Hepatocyte (in vitro differentiated cells): ENCODE data around the gene MT4. TPM values are rescaled to one million over a fixed set of nuclear protein-coding genes. Genes with fewer than 3 reads are reported as not detected.

Source experiments
- DNase-seq: peaks from one replicate; pipeline ENCODE4 v3.0.0-alpha.2; 2016; ENCODE audit warnings: low spot score
- H2AFZ ChIP-seq: fragments of 200-600 bp; sonication (generic); 2 replicates; pipeline ENCODE4 v1.6.0; 2016; ENCODE audit warnings: antibody characterized with exemption, mild to moderate bottlenecking
- H3K27ac ChIP-seq: fragments of 200-600 bp; sonication (generic); 2 replicates; pipeline ENCODE4 v1.5.1; 2016; ENCODE audit warnings: mild to moderate bottlenecking
- H3K27me3 ChIP-seq: fragments of 200-600 bp; sonication (generic); 2 replicates; pipeline ENCODE4 v1.6.1; 2016
- H3K36me3 ChIP-seq: fragments of 200-600 bp; sonication (generic); replicated peaks from 2 replicates; pipeline ENCODE4 v1.5.1; 2016; ENCODE audit warnings: low read depth; ENCODE audit not compliant: insufficient read depth
- H3K4me1 ChIP-seq: fragments of 200-600 bp; sonication (generic); 2 replicates; pipeline ENCODE4 v1.5.1; 2016; ENCODE audit warnings: mild to moderate bottlenecking, moderate library complexity; ENCODE audit not compliant: insufficient read depth
- H3K4me2 ChIP-seq: fragments of 200-600 bp; sonication (generic); 2 replicates; pipeline ENCODE4 v1.6.0; 2016
- H3K4me3 ChIP-seq: fragments of 200-600 bp; sonication (generic); 2 replicates; pipeline ENCODE4 v1.5.1; 2016; ENCODE audit warnings: mild to moderate bottlenecking
- H3K79me2 ChIP-seq: fragments of 200-600 bp; sonication (generic); 2 replicates; pipeline ENCODE4 v1.6.0; 2017; ENCODE audit warnings: mild to moderate bottlenecking
- H3K9me2 ChIP-seq: fragments of 200-600 bp; sonication (generic); replicated peaks from 2 replicates; pipeline ENCODE4 v1.6.0; 2017; ENCODE audit warnings: mild to moderate bottlenecking; ENCODE audit not compliant: insufficient read depth
- H3K9me3 ChIP-seq: fragments of 200-600 bp; sonication (generic); 2 replicates; pipeline ENCODE4 v1.5.1; 2016; ENCODE audit warnings: low read depth, mild to moderate bottlenecking
- H4K20me1 ChIP-seq: fragments of 200-600 bp; sonication (generic); 2 replicates; pipeline ENCODE4 v1.6.0; 2016; ENCODE audit warnings: mild to moderate bottlenecking; ENCODE audit not compliant: insufficient read depth, poor library complexity, severe bottlenecking
- CTCF ChIP-seq: fragments of 200-600 bp; sonication (generic); IDR thresholded peaks from 2 replicates; pipeline ENCODE4 v1.5.1; 2016; ENCODE audit warnings: antibody characterized with exemption, mild to moderate bottlenecking; ENCODE audit not compliant: poor library complexity
- EZH2 ChIP-seq: fragments of 200-600 bp; sonication (generic); IDR thresholded peaks from 2 replicates; pipeline ENCODE4 v1.6.1; 2016; ENCODE audit warnings: antibody characterized with exemption, mild to moderate bottlenecking, borderline replicate concordance
- EZH2phosphoT487 ChIP-seq: fragments of 200-600 bp; sonication (generic); IDR thresholded peaks from one replicate; pipeline ENCODE4 v1.6.1; 2018; ENCODE audit warnings: antibody characterized with exemption, mild to moderate bottlenecking, low read depth, moderate library complexity; ENCODE audit not compliant: unreplicated experiment, severe bottlenecking
- WGBS: methylation state at CpG from one replicate; pipeline ENCODE4 v1.1.6; 2016; ENCODE audit warnings: low lambda C conversion rate; ENCODE audit errors: missing lambda C conversion rate; 5-methylcytosine and 5-hydroxymethylcytosine counted together
- polyA plus RNA-seq: library from polyadenylated mRNA; unstranded; fragments of >200 nt; fragmentation: Nextera tagmentation; extraction: Ambion mirVana; gene quantifications from 2 replicates; pipeline ENCODE4 v1.2.1, GENCODE V29; 2016
- total RNA-seq: library from RNA; depleted of rRNA; stranded (reverse); fragments of >200 nt; gene quantifications from 2 replicates; pipeline ENCODE4 v1.2.3, GENCODE V29; 2014

MT4 gene
- total and polyA plus RNA-seq, 2 experiments from 2014 or later = not detected

GRCh38 chr16:56615353-56615752 is 50.5 kb downstream of the MT4 start:
- DNase-seq = no peak
- no peak for TF ChIP-seq EZH2phosphoT487
- TF ChIP-seq EZH2 = no peak
- no peak for TF ChIP-seq CTCF
- no peaks in the 10 kb centered on the region for H3K36me3 ChIP-seq
- no peak overlapping the region for H3K27ac ChIP-seq
- H3K9me2 ChIP-seq = no peaks in the 10 kb centered on the region
- H3K27me3 ChIP-seq = peaks cover 47% of the 10 kb centered on the region
- H3K9me3 ChIP-seq = no peaks in the 10 kb centered on the region
- no peak overlapping the region for H3K4me2 ChIP-seq
- H4K20me1 ChIP-seq = no peaks in the 10 kb centered on the region
- 86% methylated on average over 3 of the region's 3 CpGs for WGBS
- H3K4me3 ChIP-seq = no peak overlapping the region
- no peaks in the 10 kb centered on the region for H3K79me2 ChIP-seq
- H2AFZ ChIP-seq = no peak overlapping the region
- H3K4me1 ChIP-seq = no peaks in the 10 kb centered on the region

GRCh38 chr16:56616608-56617211 is 51.8 kb downstream of the MT4 start:
- Histone ChIP-seq H3K79me2 (no peaks in the 10 kb centered on the region), H3K4me1 (no peaks in the 10 kb centered on the region), H4K20me1 (no peaks in the 10 kb centered on the region), H3K36me3 (no peaks in the 10 kb centered on the region), H3K9me3 (no peaks in the 10 kb centered on the region), H2AFZ (peak overlapping the region; percentile 45), H3K4me3 (no peak overlapping the region), H3K27ac (no peak overlapping the region), H3K9me2 (no peaks in the 10 kb centered on the region), H3K27me3 (peaks cover 42% of the 10 kb centered on the region), H3K4me2 (peak overlapping the region; percentile 86)
- WGBS = 25% methylated on average over 21 of the region's 23 CpGs
- no peak for DNase-seq
- no peak for TF ChIP-seq EZH2
- TF ChIP-seq CTCF = no peak
- no peak for TF ChIP-seq EZH2phosphoT487

GRCh38 chr16:56617212-56618085 is 52.6 kb downstream of the MT4 start:
- Histone ChIP-seq H4K20me1 (no peaks in the 10 kb centered on the region), H3K9me2 (no peaks in the 10 kb centered on the region), H3K4me2 (peak overlapping the region; percentile 86), H3K27me3 (peaks cover 42% of the 10 kb centered on the region), H2AFZ (peak overlapping the region; percentile 45), H3K4me1 (no peaks in the 10 kb centered on the region), H3K36me3 (no peaks in the 10 kb centered on the region), H3K79me2 (no peaks in the 10 kb centered on the region), H3K27ac (no peak overlapping the region), H3K4me3 (peak overlapping the region; percentile 29), H3K9me3 (no peaks in the 10 kb centered on the region)
- 4% methylated on average over 39 of the region's 41 CpGs for WGBS
- peak; percentile 60 for DNase-seq
- TF ChIP-seq EZH2phosphoT487 (no peak), EZH2 (no peak), CTCF (no peak)
